HL-60 (cell line): Measurements from ENCODE around the gene PTPRN2.

ENCODE experiments used
- DNase-seq, 2 experiments: peaks; one replicate each; pipeline ENCODE4 v3.0.0-alpha.2; 2010 to 2020; ENCODE audit warnings: low read depth in 1 of 2, low spot score in 1 of 2
- H3K27ac ChIP-seq: fragments of 250-450 bp; sonication (Bioruptor Pico); replicated peaks from 2 replicates; pipeline ENCODE4 v1.5.1; 2020; ENCODE audit warnings: mild to moderate bottlenecking, moderate library complexity
- H3K27me3 ChIP-seq: fragments of 250-450 bp; sonication (Bioruptor Pico); 2 replicates; pipeline ENCODE4 v1.5.1; 2021; ENCODE audit warnings: mild to moderate bottlenecking, moderate library complexity; ENCODE audit not compliant: insufficient read depth, poor library complexity, severe bottlenecking
- H3K4me3 ChIP-seq: replicated peaks from 2 replicates; pipeline ENCODE4 v1.5.1; 2011; ENCODE audit warnings: mild to moderate bottlenecking, control low read depth, low read length; ENCODE audit not compliant: insufficient read depth
- GABPA ChIP-seq: IDR thresholded peaks from 2 replicates; pipeline ENCODE4 v1.6.1; 2012; ENCODE audit warnings: low read depth
- POLR2AphosphoS5 ChIP-seq: IDR thresholded peaks from 2 replicates; pipeline ENCODE4 v1.6.1; 2012; ENCODE audit warnings: low read depth
- SPI1 ChIP-seq: IDR thresholded peaks from 2 replicates; pipeline ENCODE4 v1.6.1; 2012; ENCODE audit warnings: low read depth, mild to moderate bottlenecking, borderline replicate concordance
- TF ChIP-seq, protein P1 (sequence below): IDR thresholded peaks from one replicate; pipeline ENCODE4 v1.5.1; 2011; ENCODE audit warnings: low read length, control low read depth, inconsistent platforms; ENCODE audit not compliant: insufficient read depth
- TF ChIP-seq, protein P2 (sequence below): IDR thresholded peaks from 2 replicates; pipeline ENCODE4 v1.6.1; 2012; ENCODE audit warnings: low read depth; ENCODE audit not compliant: insufficient replicate concordance

Gene PTPRN2

DNA sequence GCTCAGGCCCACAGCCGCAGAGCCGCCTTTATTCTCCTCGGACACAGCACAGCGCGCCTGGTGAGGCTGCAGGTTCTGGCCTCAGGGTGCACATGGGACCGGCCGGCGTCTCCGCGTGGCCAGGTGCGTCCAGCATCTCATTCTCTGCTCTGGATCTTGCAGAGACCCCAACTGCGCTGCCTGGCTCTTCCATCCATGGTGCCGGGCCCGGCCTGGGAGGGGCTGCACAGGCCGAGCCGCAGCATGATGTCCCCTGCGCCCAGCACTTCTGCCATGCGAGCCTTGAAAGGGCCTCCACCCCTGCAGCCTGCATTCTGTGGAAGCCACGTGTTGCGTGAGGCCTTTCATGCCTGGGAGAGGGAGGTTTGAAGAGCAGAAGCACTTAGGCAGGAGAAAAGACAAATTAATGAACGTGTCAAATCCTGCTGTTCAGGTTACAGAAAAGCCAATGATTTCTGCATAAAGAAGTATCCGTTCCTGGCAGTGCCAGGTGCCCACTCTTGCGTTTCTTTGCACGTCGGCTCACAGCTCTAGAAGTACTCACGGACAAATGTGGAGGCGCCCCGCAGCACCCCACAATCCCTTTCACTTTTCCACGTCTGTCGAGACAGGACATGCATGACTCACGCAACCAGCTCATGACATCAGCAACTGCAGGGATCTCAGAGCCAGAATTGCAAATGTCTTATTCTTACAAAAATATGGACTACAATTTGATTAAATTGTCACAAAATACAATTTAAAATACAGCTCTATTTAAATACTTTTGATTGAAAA is 679.4 kb downstream of the PTPRN2 start:
- Histone ChIP-seq H3K27ac (no peak overlapping the region), H3K4me3 (no peak overlapping the region)
- DNase-seq = no peak

DNA sequence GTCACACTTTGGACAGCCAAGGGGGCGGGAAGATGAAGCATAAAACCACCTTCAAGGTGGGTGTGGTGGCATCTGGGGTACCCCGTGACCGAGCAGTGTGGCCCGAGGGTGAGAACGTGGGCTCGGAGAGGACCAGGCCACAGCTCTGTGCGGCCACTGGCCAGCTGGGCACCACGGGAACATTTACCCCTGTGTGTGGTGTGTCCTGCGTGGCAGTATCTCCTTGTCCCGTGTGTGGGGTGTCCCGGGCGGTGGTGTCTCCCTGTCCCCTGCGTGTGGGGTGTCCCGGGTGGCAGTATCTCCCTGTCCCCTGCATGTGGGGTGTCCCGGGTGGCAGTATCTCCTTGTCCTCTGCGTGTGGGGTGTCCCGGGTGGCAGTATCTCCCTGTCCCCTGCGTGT is 680.5 kb downstream of the PTPRN2 start:
- TF ChIP-seq POLR2AphosphoS5 = no peak
- TF ChIP-seq, protein P1, sequence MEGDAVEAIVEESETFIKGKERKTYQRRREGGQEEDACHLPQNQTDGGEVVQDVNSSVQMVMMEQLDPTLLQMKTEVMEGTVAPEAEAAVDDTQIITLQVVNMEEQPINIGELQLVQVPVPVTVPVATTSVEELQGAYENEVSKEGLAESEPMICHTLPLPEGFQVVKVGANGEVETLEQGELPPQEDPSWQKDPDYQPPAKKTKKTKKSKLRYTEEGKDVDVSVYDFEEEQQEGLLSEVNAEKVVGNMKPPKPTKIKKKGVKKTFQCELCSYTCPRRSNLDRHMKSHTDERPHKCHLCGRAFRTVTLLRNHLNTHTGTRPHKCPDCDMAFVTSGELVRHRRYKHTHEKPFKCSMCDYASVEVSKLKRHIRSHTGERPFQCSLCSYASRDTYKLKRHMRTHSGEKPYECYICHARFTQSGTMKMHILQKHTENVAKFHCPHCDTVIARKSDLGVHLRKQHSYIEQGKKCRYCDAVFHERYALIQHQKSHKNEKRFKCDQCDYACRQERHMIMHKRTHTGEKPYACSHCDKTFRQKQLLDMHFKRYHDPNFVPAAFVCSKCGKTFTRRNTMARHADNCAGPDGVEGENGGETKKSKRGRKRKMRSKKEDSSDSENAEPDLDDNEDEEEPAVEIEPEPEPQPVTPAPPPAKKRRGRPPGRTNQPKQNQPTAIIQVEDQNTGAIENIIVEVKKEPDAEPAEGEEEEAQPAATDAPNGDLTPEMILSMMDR = no peak
- TF ChIP-seq SPI1 = no peak
- TF ChIP-seq, protein P2, sequence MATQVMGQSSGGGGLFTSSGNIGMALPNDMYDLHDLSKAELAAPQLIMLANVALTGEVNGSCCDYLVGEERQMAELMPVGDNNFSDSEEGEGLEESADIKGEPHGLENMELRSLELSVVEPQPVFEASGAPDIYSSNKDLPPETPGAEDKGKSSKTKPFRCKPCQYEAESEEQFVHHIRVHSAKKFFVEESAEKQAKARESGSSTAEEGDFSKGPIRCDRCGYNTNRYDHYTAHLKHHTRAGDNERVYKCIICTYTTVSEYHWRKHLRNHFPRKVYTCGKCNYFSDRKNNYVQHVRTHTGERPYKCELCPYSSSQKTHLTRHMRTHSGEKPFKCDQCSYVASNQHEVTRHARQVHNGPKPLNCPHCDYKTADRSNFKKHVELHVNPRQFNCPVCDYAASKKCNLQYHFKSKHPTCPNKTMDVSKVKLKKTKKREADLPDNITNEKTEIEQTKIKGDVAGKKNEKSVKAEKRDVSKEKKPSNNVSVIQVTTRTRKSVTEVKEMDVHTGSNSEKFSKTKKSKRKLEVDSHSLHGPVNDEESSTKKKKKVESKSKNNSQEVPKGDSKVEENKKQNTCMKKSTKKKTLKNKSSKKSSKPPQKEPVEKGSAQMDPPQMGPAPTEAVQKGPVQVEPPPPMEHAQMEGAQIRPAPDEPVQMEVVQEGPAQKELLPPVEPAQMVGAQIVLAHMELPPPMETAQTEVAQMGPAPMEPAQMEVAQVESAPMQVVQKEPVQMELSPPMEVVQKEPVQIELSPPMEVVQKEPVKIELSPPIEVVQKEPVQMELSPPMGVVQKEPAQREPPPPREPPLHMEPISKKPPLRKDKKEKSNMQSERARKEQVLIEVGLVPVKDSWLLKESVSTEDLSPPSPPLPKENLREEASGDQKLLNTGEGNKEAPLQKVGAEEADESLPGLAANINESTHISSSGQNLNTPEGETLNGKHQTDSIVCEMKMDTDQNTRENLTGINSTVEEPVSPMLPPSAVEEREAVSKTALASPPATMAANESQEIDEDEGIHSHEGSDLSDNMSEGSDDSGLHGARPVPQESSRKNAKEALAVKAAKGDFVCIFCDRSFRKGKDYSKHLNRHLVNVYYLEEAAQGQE = no peak
- TF ChIP-seq GABPA = no peak
- no peak overlapping the region for H3K4me3 ChIP-seq
- H3K27ac ChIP-seq = no peak overlapping the region
- peaks cover 2% of the 10 kb centered on the region for H3K27me3 ChIP-seq
- no peak for DNase-seq

More for the DNA sequence above, 679.4 kb downstream of the PTPRN2 start:
- TF ChIP-seq, protein P2 = no peak
- TF ChIP-seq SPI1 = no peak
- TF ChIP-seq GABPA = no peak
- TF ChIP-seq, protein P1 = no peak
- TF ChIP-seq POLR2AphosphoS5 = no peak
- H3K27me3 ChIP-seq = peaks cover 2% of the 10 kb centered on the region

DNA sequence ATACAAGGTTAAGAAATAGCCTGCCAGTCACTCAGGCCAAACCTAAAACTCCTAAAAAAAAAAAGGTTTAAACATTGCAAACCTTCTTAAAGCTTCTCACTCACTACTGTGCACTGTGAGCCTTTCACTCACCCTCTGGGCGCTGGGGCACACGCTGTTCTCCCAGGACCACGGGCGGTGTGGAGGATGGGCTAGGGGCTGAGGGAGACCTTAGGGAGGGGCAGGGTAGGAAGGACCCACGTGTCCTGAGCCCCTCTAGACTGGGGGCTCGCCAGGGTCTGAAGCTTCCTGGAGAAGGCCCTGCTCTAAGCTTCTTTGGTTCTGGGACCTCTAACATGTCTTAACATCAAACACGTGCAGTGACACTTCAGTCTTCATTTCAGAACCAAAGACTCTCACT is 681.0 kb downstream of the PTPRN2 start:
- DNase-seq = no peak
- H3K27me3 ChIP-seq = peaks cover 2% of the 10 kb centered on the region
- TF ChIP-seq, protein P1 = no peak
- no peak for TF ChIP-seq POLR2AphosphoS5
- TF ChIP-seq SPI1 = no peak
- H3K4me3 ChIP-seq = no peak overlapping the region
- no peak overlapping the region for H3K27ac ChIP-seq
